ENCODE measurements around the gene MTM1. TPM values are rescaled to one million over a fixed set of nuclear protein-coding genes. Genes with fewer than 3 reads are reported as not detected.

The MTM1 gene
- polyA plus RNA-seq, 1 donor from 2014 or later, result 7.1 TPM

DNA sequence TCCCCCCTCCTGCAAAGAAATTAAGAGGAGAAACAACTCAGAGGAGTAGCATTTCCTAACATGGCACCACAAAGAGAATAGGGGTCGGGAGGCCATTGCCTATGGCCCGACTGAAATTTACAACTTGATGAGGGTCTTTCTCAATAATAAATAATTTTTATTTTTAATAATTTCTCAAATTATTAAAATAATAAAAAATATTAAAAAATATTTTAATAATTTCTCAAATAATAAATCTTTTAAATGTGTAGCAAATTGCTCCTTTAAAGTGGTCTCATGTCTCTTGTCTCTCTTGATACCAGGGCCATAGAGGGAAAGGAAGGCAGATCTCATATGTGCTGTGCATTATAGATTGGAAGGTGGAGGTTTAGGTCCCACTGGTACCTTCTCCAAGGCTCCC is 75.5 kb downstream of the MTM1 start:
- Histone ChIP-seq H3K79me2 (replicated peaks; ENCODE audit: insufficient read depth, low read length) (no peaks in the 10 kb centered on the region), H4K20me1 (ENCODE audit: insufficient read depth) (no peaks in the 10 kb centered on the region), H3K9ac (ENCODE audit: low read length) (no peak overlapping the region), H3K27ac (ENCODE audit: low read length) (no peak overlapping the region), H3K27me3 (ENCODE audit: insufficient read depth, low read depth, low read length) (no peaks in the 10 kb centered on the region), H2AFZ (ENCODE audit: low read depth, low read length) (no peak overlapping the region), H3F3A (ENCODE audit: insufficient read depth, low read length, poor library complexity, severe bottlenecking) (no peaks in the 10 kb centered on the region), H3K4me3 (ENCODE audit: low read length) (no peak overlapping the region), H3K9me2 (ENCODE audit: insufficient read depth, low read length) (no peaks in the 10 kb centered on the region), H3K36me3 (ENCODE audit: insufficient read depth, low read length) (no peaks in the 10 kb centered on the region), H3K4me2 (ENCODE audit: low read length) (no peak overlapping the region), H3K9me3 (ENCODE audit: low read length) (no peaks in the 10 kb centered on the region)
- TF ChIP-seq CTCF (IDR thresholded peaks at IDR 0.05; ENCODE audit: poor library complexity, severe bottlenecking) (no peak), EZH2 (IDR thresholded peaks at IDR 0.05; ENCODE audit: borderline replicate concordance, insufficient read depth, low read length, poor library complexity, severe bottlenecking) (no peak), MXI1 (conservative IDR thresholded peaks at IDR 0.05; ENCODE audit: poor library complexity, severe bottlenecking) (no peak)

DNA sequence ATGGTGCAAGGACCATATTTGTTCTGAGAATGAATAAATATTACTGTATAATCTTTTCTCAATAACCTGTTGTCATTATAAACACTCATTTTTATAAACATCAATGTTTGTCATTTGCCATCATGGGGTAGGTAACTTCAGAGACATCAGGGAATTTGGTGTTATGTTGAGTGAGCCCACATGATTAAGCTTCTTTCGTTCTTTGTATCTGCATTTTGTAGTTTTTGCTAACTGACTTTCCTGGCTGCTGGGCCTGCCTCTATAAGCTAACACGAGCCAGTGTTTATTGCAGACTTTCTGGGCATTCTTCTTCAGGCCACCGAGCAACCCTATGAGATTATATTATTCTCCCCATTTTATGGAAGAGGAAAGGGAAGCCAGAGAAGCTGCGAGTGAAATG is 76.0 kb downstream of the MTM1 start:
- no peaks in the 10 kb centered on the region for H3K79me2 ChIP-seq (replicated peaks; ENCODE audit: insufficient read depth, low read length)
- no peaks in the 10 kb centered on the region for H3K36me3 ChIP-seq (ENCODE audit: insufficient read depth, low read length)
- no peak overlapping the region for H3K4me2 ChIP-seq (ENCODE audit: low read length)
- H4K20me1 ChIP-seq (ENCODE audit: insufficient read depth), result no peaks in the 10 kb centered on the region
- no peaks in the 10 kb centered on the region for H3K27me3 ChIP-seq (ENCODE audit: insufficient read depth, low read depth, low read length)
- no peak overlapping the region for H3K27ac ChIP-seq (ENCODE audit: low read length)
- no peak overlapping the region for H2AFZ ChIP-seq (ENCODE audit: low read depth, low read length)
- H3K9ac ChIP-seq (ENCODE audit: low read length), result no peak overlapping the region
- no peaks in the 10 kb centered on the region for H3K9me2 ChIP-seq (ENCODE audit: insufficient read depth, low read length)
- TF ChIP-seq, protein P1, sequence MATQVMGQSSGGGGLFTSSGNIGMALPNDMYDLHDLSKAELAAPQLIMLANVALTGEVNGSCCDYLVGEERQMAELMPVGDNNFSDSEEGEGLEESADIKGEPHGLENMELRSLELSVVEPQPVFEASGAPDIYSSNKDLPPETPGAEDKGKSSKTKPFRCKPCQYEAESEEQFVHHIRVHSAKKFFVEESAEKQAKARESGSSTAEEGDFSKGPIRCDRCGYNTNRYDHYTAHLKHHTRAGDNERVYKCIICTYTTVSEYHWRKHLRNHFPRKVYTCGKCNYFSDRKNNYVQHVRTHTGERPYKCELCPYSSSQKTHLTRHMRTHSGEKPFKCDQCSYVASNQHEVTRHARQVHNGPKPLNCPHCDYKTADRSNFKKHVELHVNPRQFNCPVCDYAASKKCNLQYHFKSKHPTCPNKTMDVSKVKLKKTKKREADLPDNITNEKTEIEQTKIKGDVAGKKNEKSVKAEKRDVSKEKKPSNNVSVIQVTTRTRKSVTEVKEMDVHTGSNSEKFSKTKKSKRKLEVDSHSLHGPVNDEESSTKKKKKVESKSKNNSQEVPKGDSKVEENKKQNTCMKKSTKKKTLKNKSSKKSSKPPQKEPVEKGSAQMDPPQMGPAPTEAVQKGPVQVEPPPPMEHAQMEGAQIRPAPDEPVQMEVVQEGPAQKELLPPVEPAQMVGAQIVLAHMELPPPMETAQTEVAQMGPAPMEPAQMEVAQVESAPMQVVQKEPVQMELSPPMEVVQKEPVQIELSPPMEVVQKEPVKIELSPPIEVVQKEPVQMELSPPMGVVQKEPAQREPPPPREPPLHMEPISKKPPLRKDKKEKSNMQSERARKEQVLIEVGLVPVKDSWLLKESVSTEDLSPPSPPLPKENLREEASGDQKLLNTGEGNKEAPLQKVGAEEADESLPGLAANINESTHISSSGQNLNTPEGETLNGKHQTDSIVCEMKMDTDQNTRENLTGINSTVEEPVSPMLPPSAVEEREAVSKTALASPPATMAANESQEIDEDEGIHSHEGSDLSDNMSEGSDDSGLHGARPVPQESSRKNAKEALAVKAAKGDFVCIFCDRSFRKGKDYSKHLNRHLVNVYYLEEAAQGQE (IDR thresholded peaks at IDR 0.05; ENCODE audit: borderline replicate concordance), result no peak
- TF ChIP-seq TAF1 (IDR thresholded peaks at IDR 0.05; ENCODE audit: low read depth) (no peak), POLR2AphosphoS5 (IDR thresholded peaks at IDR 0.05) (no peak), MXI1 (conservative IDR thresholded peaks at IDR 0.05; ENCODE audit: poor library complexity, severe bottlenecking) (no peak), EZH2 (IDR thresholded peaks at IDR 0.05; ENCODE audit: borderline replicate concordance, insufficient read depth, low read length, poor library complexity, severe bottlenecking) (no peak), RAD21 (conservative IDR thresholded peaks at IDR 0.05) (no peak), EP300 (conservative IDR thresholded peaks at IDR 0.05; ENCODE audit: poor library complexity, severe bottlenecking) (no peak), CTCF (IDR thresholded peaks at IDR 0.05; ENCODE audit: poor library complexity, severe bottlenecking) (no peak), SMC3 (conservative IDR thresholded peaks at IDR 0.05; ENCODE audit: poor library complexity) (no peak)
- no peaks in the 10 kb centered on the region for H3F3A ChIP-seq (ENCODE audit: insufficient read depth, low read length, poor library complexity, severe bottlenecking)
- no peak overlapping the region for H3K4me3 ChIP-seq (ENCODE audit: low read length)
- no peaks in the 10 kb centered on the region for H3K9me3 ChIP-seq (ENCODE audit: low read length)

All from neural cell (in vitro differentiated cells).